Esophagus squamous epithelium (tissue), 4 donors: ENCODE data around the gene ALG8.

Experiments
- POLR2A ChIP-seq, 4 donors: fragments of 450-650 bp; IDR thresholded peaks; one replicate each; pipeline ENCODE4 v1.6.1; 2017; ENCODE audit warnings: antibody characterized with exemption in 4 of 4, mild to moderate bottlenecking in 4 of 4, moderate library complexity in 3 of 4
- TF ChIP-seq, protein P1 (sequence below), 6 experiments: fragments of 450-650 bp in 4 of 6; fragments of 200-600 bp in 2 of 6; sonication (generic) in 2 of 6; IDR thresholded peaks; one replicate each; pipeline ENCODE4 v1.5.1; 2016 to 2019; ENCODE audit warnings: antibody characterized with exemption in 6 of 6, mild to moderate bottlenecking in 4 of 6, moderate library complexity in 4 of 6

DNA sequence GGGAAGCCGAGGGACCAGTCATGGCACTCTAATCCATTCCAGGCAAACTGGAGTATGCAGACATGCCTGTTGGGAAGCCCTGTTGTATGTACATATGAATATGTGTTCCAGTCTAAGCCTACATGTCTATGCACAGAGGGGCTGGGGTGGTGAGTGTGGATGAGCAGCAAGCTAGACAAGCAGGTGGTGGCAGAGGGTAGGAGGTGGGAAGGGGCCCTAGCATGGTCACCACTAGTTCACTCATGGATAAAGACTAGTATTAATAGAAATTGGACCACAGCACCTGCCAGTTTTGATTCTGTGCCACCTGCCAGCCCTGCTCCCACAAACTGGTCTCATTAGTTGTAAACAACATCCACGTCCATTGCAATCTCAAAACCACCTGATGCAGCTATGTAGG lies 74.2 kb downstream of the ALG8 start:
- no peak for TF ChIP-seq POLR2A (IDR thresholded peaks at IDR 0.05)
- TF ChIP-seq, protein P1, sequence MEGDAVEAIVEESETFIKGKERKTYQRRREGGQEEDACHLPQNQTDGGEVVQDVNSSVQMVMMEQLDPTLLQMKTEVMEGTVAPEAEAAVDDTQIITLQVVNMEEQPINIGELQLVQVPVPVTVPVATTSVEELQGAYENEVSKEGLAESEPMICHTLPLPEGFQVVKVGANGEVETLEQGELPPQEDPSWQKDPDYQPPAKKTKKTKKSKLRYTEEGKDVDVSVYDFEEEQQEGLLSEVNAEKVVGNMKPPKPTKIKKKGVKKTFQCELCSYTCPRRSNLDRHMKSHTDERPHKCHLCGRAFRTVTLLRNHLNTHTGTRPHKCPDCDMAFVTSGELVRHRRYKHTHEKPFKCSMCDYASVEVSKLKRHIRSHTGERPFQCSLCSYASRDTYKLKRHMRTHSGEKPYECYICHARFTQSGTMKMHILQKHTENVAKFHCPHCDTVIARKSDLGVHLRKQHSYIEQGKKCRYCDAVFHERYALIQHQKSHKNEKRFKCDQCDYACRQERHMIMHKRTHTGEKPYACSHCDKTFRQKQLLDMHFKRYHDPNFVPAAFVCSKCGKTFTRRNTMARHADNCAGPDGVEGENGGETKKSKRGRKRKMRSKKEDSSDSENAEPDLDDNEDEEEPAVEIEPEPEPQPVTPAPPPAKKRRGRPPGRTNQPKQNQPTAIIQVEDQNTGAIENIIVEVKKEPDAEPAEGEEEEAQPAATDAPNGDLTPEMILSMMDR (IDR thresholded peaks at IDR 0.05), result no peak
